OCI-LY7 (cell line): ENCODE data around the gene MVD.

Source experiments
- CTCF ChIP-seq: fragments of 200-600 bp; sonication (generic); conservative IDR thresholded peaks from 2 replicates; pipeline ENCODE4 v1.5.1; 2014; ENCODE audit warnings: mild to moderate bottlenecking, antibody characterized with exemption, low read length, moderate library complexity, mixed read lengths
- EZH2phosphoT487 ChIP-seq: fragments of 200-600 bp; sonication (generic); IDR thresholded peaks from 2 replicates; pipeline ENCODE4 v1.6.1; 2018; ENCODE audit warnings: low read depth, borderline replicate concordance, mild to moderate bottlenecking, mixed run types, antibody characterized with exemption, low read length, moderate library complexity, mixed read lengths

- TF ChIP-seq CTCF (peak; percentile 44), EZH2phosphoT487 (no peak)
These were observed 52.8 kb downstream of the MVD start for GRCh38 chr16:88610080-88610479.
